GM21737 (cell line): ENCODE measurements around the gene GDF7.
A peak's percentile ranks its signal among the peaks of the same experiment; 100 is the strongest.

ENCODE experiments used
- ATAC-seq: cut with Tn5 transposase; IDR thresholded peaks from one replicate; pipeline ENCODE4 v1.9.1; 2021; ENCODE audit warnings: mild to moderate bottlenecking, moderate library complexity; ENCODE audit not compliant: unreplicated experiment

GDF7 gene

GRCh38 chr2:20642055-20642971 lies 24.6 kb upstream of the GDF7 start:
- peak; percentile 86 for ATAC-seq

GRCh38 chr2:20643060-20643459 lies 23.9 kb upstream of the GDF7 start:
- ATAC-seq: no peak

GRCh38 chr2:20643826-20644225 lies 23.1 kb upstream of the GDF7 start:
- no peak for ATAC-seq

GRCh38 chr2:20645301-20645701 lies 21.6 kb upstream of the GDF7 start:
- no peak for ATAC-seq

- ATAC-seq: no peak
These were observed 21.2 kb upstream of the GDF7 start for GRCh38 chr2:20645761-20646160.

GRCh38 chr2:20646446-20646845 lies 20.5 kb upstream of the GDF7 start:
- ATAC-seq: no peak

GRCh38 chr2:20647211-20647610 lies 19.7 kb upstream of the GDF7 start:
- no peak for ATAC-seq

GRCh38 chr2:20647738-20648137 lies 19.2 kb upstream of the GDF7 start:
- ATAC-seq: no peak

- ATAC-seq: no peak
These were observed 18.7 kb upstream of the GDF7 start for GRCh38 chr2:20648206-20648605.

GRCh38 chr2:20648831-20649230 lies 18.1 kb upstream of the GDF7 start:
- no peak for ATAC-seq

- no peak for ATAC-seq
These were observed 17.4 kb upstream of the GDF7 start for GRCh38 chr2:20649576-20649975.

- ATAC-seq: no peak
These were observed 17.0 kb upstream of the GDF7 start for GRCh38 chr2:20649976-20650375.

GRCh38 chr2:20650393-20650876 lies 16.5 kb upstream of the GDF7 start:
- no peak for ATAC-seq

GRCh38 chr2:20650877-20651730 lies 15.8 kb upstream of the GDF7 start, which contains the start of gene HS1BP3:
HS1BP3 (minus strand) TSS chr2:20651098; CDS start chr2:20651063, 35 bp downstream.
- ATAC-seq: peak; percentile 97

- no peak for ATAC-seq
These were observed 15.2 kb upstream of the GDF7 start for GRCh38 chr2:20651731-20652099.

- no peak for ATAC-seq
These were observed 14.8 kb upstream of the GDF7 start for GRCh38 chr2:20652141-20652540.

- ATAC-seq: no peak
These were observed 14.0 kb upstream of the GDF7 start for GRCh38 chr2:20652673-20653575.

GRCh38 chr2:20653695-20654534 lies 13.0 kb upstream of the GDF7 start:
- ATAC-seq: no peak

GRCh38 chr2:20654535-20654813 lies 12.5 kb upstream of the GDF7 start:
- ATAC-seq: no peak

- no peak for ATAC-seq
These were observed 10.4 kb upstream of the GDF7 start for GRCh38 chr2:20656561-20656960.
